HG03175 (cell line): ENCODE data around the gene CAMTA1.

Experiments used
- ATAC-seq: cut with Tn5 transposase; IDR thresholded peaks from one replicate; pipeline ENCODE4 v1.9.1; 2021; ENCODE audit warnings: mild to moderate bottlenecking, moderate library complexity; ENCODE audit not compliant: unreplicated experiment

Gene CAMTA1

DNA sequence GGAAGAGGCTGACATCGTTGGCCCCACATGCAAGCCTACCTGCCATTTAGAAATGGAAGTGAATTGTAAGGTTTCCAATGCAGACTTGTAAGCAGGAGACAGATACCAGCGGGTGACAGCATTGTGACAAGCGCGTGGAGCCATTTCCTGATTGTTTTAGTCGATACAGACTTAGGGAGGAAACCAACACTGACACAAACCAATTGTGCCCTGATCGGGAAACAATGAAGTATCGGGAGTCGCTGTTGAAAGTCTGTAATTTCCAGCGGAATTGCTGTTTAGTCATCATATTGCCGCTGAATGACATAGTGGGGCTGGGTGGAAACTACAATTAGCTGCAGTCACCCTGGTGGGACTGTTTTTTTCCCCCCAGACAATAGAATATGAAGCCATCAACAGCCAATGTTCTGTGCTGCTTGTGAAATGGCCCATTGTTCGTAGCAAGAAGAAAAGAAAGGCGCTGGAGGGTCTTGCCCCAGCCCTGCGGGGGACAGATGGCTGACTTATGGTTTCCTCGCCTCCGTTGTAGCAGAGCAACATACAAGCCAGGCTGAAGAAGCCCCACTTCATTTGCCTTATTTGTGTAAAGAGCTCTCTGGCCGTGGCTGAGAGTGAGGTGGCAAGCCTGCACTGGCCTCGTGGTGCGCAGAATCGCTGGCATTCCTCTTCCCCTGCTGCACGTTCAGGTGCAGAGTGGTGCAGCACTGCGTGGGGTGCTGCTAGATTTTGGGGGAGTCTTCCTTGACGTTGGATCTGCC is 462.7 kb downstream of the CAMTA1 start:
- no peak for ATAC-seq

GRCh38 chr1:7248549-7249199 is 463.4 kb downstream of the CAMTA1 start:
- ATAC-seq: no peak

- ATAC-seq: no peak
Measured at GRCh38 chr1:7249516-7249915, 464.3 kb downstream of the CAMTA1 start.

- ATAC-seq: no peak
Measured at GRCh38 chr1:7250176-7250575, 464.9 kb downstream of the CAMTA1 start.

- ATAC-seq: no peak
Measured at GRCh38 chr1:7250597-7251453, 465.6 kb downstream of the CAMTA1 start.

DNA sequence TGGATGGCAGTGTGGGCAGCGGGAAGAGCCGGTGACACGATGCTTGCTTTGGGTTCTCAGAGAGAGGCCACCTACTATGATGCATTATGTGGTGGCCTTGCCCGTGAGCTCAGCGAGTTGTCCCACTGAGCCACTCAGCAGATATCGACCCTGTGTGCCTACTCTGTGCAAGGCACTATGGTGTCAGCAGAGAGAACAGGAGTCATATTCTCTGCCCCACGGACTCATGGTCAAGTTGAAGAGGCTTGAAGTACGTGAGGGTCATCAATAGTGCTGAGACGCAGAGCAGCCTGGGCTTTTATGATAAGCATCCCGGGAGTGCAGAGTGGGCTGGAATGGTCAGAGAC is 466.2 kb downstream of the CAMTA1 start:
- ATAC-seq: no peak

DNA sequence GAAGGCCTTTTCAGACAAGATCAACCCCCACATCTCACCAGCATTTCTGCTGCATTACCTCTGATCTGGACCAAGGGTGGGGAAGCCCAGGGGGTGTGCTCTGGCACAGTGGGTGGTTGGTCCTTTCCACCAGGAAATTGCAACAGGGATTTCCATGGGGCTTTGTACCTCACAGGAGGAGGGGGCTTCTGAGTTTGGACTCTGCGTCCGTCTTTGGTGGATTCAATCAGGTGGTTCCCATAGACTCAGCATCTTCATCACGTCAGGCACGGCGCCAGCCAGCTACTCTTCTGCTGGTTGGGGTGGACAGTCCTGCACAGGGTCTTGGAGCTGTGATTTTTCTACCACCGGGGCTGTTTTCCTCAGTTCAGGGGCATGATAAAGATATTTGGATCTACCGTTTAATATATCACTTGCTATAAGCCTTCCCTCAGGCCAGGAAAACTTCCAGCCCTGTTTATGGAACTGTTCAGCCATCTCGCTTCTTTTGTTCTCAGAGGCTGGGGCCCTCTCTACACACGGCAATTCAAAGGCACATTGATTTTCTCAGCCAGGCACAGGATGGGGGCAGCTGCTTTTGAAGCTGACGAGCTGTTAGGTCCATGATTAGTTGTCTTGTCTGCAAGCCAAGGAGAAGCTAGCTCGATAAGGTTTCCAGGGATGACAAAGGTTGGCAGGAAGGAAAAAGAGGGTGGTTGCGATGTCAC is 467.3 kb downstream of the CAMTA1 start:
- ATAC-seq: no peak

- no peak for ATAC-seq
Measured at GRCh38 chr1:7253118-7253480, 467.8 kb downstream of the CAMTA1 start.

GRCh38 chr1:7253988-7254587 is 468.8 kb downstream of the CAMTA1 start:
- ATAC-seq: no peak

- ATAC-seq: no peak
Measured at GRCh38 chr1:7255303-7256058, 470.2 kb downstream of the CAMTA1 start.

DNA sequence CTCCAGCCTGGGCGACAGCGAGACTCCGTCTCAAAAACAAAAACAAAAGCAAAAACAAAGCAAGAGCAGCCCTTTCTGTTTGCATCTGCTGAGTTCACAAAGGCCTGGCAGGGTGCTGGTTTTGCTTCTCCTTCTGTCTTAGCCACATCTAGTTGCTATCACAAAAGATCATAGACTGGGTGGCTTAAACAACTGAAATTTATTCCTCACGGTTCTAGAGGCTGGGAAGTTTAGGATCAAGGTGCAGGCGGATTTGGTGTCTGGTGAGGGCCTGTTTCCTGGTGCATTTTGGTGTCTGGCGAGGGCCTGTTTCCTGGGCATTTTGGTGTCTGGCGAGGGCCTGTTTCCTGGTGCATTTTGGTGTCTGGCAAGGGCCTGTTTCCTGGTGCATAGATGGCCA is 471.3 kb downstream of the CAMTA1 start:
- ATAC-seq: no peak

GRCh38 chr1:7257225-7257624 is 472.0 kb downstream of the CAMTA1 start:
- ATAC-seq: no peak

GRCh38 chr1:7258589-7259135 is 473.4 kb downstream of the CAMTA1 start:
- ATAC-seq: no peak

DNA sequence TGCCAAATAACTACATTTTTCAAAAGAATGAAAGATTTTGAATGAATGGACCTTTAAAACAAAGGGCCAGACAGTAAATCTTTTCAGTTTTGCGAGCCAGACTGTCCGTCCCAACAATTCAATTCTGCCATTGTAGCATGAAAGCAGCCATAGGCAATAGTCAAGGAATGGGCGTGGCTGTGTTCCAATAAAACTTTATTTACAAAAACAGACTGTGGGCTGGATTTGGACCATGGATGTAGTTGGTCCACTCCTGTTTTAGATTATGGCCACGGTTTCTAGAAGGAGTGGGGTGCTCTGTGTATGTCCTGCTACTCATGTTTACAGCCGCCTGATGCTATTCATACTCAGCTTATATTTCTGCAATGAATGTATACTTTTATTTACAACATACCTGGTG is 474.7 kb downstream of the CAMTA1 start:
- ATAC-seq: no peak

- no peak for ATAC-seq
Measured at GRCh38 chr1:7261490-7261889, 476.2 kb downstream of the CAMTA1 start.

DNA sequence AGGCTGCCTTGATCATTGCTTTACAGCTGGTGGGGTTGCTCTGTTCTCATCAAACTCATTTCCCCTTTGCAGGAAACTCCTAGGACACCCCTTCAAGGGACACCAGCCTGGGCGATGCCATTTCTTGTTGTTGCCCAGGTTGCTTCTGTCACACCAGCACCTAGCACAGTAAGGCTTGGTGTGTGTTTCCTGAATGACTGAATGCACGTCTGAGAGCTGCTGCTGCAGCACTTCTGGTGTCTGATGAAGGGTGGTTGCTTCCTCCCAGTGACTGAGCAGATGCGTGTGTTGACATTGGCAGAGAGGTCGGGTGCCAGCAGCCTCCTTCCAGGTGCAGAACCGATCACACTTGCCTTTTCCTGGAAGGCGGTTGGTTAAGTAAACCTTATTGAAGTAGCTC is 477.4 kb downstream of the CAMTA1 start:
- no peak for ATAC-seq

DNA sequence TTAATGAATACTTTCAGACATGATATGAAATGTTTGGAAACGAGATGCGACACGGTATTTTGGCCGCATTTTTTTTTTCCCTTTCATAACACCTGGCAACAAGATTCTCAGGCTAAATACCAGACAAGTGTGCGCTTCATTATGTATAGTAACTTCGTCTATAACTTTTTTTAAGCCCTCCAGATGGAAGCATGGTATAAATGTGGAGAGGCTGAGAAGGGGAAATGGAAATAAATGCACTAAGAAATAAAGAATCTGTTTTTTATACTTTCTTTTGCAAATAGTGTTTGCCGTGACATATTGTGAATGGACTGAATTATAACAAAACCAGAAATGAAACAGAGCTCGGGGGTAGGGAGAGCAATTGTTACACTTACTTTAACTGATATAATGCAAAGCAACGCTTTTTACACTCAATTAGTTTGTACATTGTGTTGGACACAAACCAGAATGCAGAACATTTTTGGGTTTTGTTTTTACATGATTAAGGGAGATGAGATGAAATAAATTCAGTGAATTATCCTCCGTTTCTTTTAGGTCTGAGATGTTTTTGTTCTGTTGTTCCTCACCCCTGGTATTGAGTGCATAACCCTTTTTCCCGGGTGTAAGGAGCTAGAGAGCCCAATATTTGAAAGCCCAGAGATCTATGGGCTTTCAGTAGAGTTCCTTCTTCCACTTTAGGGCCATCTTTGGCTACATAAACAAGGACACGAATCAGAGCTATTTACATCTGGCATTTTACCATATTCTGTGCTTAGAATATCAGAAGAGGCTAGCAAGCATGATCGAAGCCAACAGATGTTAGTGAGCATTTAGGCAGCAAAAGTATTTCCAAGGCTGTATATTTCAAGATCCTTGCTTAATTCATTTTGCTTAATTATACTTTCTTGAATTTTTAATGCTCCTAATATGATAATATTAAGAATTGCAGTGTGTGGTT is 478.0 kb downstream of the CAMTA1 start:
- ATAC-seq: no peak

DNA sequence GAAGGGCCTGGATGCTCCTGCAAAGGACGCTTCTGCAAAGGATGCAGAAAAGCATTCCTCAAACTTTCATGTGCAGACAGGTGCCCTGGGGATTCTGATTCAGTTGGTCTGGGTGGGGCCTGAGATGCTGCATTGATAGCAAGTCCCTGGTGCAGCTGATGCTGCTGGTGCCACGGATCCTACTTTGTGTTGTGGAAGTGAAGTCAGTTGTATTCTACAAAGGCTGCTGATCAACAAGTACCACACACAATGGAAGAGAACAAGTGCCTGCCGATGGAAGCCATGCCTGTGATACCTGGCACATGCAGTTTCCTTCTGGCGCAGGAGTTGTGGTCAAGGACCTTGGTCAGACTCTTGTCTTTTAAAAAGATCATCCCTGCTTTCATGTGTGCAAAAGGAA is 478.8 kb downstream of the CAMTA1 start:
- ATAC-seq: no peak
